Panc1 (cell line): ENCODE results near the gene COMMD9. TPM values are rescaled to one million over a fixed set of nuclear protein-coding genes. Genes with fewer than 3 reads are reported as not detected.

ENCODE experiments used
- ATAC-seq: fragments of 200-7000 bp; cut with Tn5 transposase; 2 replicates; pipeline ENCODE4 v1.9.1; 2020; ENCODE audit warnings: mild to moderate bottlenecking, moderate library complexity
- BruUV-seq: library from RNA; stranded (reverse); fragments of 400-500 nt; replicated peaks from 2 replicates; lab custom pipeline; 2021; lab: Mats Ljungman, UMichigan
- CTCF ChIA-PET: fragments of 300-600 bp; sonication (Branson Sonifier 250); formaldehyde crosslinking; loops from one replicate; lab custom pipeline; 2022; ENCODE audit warnings: antibody characterized with exemption; lab: Charles Lee
- POLR2A ChIA-PET: fragments of 300-600 bp; sonication (Branson Sonifier 250); formaldehyde crosslinking; loops from one replicate; lab custom pipeline; 2022; ENCODE audit warnings: antibody characterized with exemption; lab: Charles Lee
- DNase-seq: peaks from one replicate; pipeline ENCODE4 v3.0.0-alpha.2; 2010; ENCODE audit warnings: low read depth, low spot score
- H3K27ac ChIP-seq: 2 replicates; pipeline ENCODE4 v1.5.1; 2011; ENCODE audit warnings: mild to moderate bottlenecking, low read length, inconsistent platforms
- H3K27me3 ChIP-seq: fragments of 200-500 bp; sonication (Bioruptor generic); 2 replicates; pipeline ENCODE4 v1.6.0; 2014; ENCODE audit warnings: low read length, inconsistent platforms; ENCODE audit not compliant: control insufficient read depth, insufficient read depth
- H3K36me3 ChIP-seq: fragments of 200-500 bp; sonication (Bioruptor generic); 2 replicates; pipeline ENCODE4 v1.5.1; 2014; ENCODE audit warnings: inconsistent platforms, mild to moderate bottlenecking, low read length, moderate library complexity; ENCODE audit not compliant: control insufficient read depth, insufficient read depth
- H3K4me1 ChIP-seq: 2 replicates; pipeline ENCODE4 v1.5.1; 2011; ENCODE audit warnings: inconsistent platforms, mild to moderate bottlenecking, low read length, moderate library complexity; ENCODE audit not compliant: control insufficient read depth, insufficient read depth
- H3K4me3 ChIP-seq, 2 experiments: 2 replicates each; pipeline ENCODE4 v1.5.1; 2011 to 2012; ENCODE audit warnings: low read depth in 2 of 2, low read length in 2 of 2, mild to moderate bottlenecking in 2 of 2, inconsistent platforms in 1 of 2, moderate library complexity in 1 of 2
- H3K9me3 ChIP-seq: fragments of 200-500 bp; sonication (Bioruptor generic); 2 replicates; pipeline ENCODE4 v1.5.1; 2014; ENCODE audit warnings: low read depth, mild to moderate bottlenecking, inconsistent platforms, low read length, moderate library complexity; ENCODE audit not compliant: control insufficient read depth, insufficient read depth
- POLR2AphosphoS5 ChIP-seq: IDR thresholded peaks from 2 replicates; pipeline ENCODE4 v1.6.1; 2012; ENCODE audit warnings: mild to moderate bottlenecking, low read depth, low read length, moderate library complexity
- SIN3A ChIP-seq: IDR thresholded peaks from 2 replicates; pipeline ENCODE4 v1.6.1; 2012; ENCODE audit warnings: low read depth, mild to moderate bottlenecking, low read length, moderate library complexity, borderline replicate concordance; ENCODE audit not compliant: insufficient read depth
- TCF7L2 ChIP-seq: IDR thresholded peaks from 2 replicates; pipeline ENCODE4 v1.6.1; 2011; ENCODE audit warnings: mild to moderate bottlenecking, low read depth, low read length, inconsistent platforms
- in situ Hi-C: cut with HindIII; loops from 2 replicates; pipeline ENCODE4 v1.10.0; 2016; ENCODE audit warnings: low sequenced_read_pairs, low pct_unique_long_range_greater_than_20kb
- intact Hi-C: fragments of 100-400 bp; cut with micrococcal nuclease; formaldehyde crosslinking; loops from one replicate; pipeline ENCODE4 v1.10.0; 2022; ENCODE audit not compliant: unreplicated experiment
- total RNA-seq: library from RNA; stranded (reverse); gene quantifications from one replicate; pipeline ENCODE4 v1.2.1, GENCODE V29; 2021; ENCODE audit not compliant: unreplicated experiment
- TF ChIP-seq, protein P1 (sequence below): fragments of 450-650 bp; IDR thresholded peaks from 2 replicates; pipeline ENCODE4 v1.5.1; 2017; ENCODE audit warnings: mild to moderate bottlenecking
- TF ChIP-seq, protein P2 (sequence below), 2 experiments: IDR thresholded peaks; 2 replicates each; pipeline ENCODE4 v1.6.1; 2011 to 2012; ENCODE audit warnings: low read depth in 2 of 2, control low read depth in 1 of 2, low read length in 1 of 2, mild to moderate bottlenecking in 1 of 2, moderate library complexity in 1 of 2; ENCODE audit not compliant: insufficient read depth in 1 of 2

COMMD9 gene
- total RNA-seq, 1 experiment from 2014 or later = 41.8 TPM

DNA sequence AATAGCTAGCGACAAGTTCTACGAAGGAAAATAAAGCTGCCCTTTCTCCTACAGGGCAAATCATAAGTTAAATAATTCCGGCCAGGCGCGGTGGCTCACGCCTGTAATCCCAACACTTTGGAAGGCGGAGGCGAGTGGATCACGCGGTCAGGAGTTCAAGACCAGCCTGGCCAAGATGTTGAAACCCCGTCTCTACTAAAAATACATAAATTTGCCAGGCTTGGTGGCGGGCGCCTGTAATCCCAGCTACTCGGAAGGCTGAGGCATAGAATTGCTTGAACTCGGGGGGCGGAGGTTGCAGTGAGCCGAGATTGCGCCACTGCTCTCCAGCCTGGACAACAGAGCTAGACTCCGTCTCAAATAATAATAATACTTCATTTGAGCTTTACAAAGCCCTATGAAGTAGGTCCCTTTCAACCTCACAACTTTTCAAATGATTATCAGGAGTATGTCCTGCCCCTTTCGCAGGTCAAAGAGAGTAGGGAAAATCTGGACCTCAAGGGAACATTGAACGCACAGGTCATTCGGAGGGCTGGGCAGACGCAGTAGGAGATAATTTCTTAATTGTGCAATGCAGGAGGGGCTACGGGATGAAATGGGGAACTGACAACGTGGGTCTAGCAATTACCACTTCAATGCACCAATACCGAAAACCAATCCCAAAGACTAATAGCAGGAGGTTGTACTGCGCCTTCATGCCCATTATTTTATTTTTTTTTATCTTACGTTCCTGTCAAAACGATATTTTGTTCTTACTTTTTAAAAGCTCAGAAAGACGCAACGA is 590 bp downstream of the COMMD9 start:
- H3K27me3 ChIP-seq = no peaks in the 10 kb centered on the region
- intact Hi-C loops (no loop called here), in situ Hi-C loops (no loop called here)
- no peaks in the 10 kb centered on the region for H3K36me3 ChIP-seq
- ATAC-seq = peak; percentile 60
- peak overlapping the region; percentile 86 to 100 for H3K4me3 ChIP-seq
- peak overlapping the region; percentile 74 for H3K27ac ChIP-seq
- DNase-seq = no peak
- ChIA-PET CTCF (interaction anchor here (0.6 to 0.7 kb wide), 3 partner anchors 47 to 787 kb away, joined by 4 to 8 read pairs (median 6); partner anchors contain the start of gene IFTAP), POLR2A (interaction anchor here (0.7 kb wide), 1 partner anchor 424 kb away, joined by 4 read pairs; no protein-coding TSS in a partner anchor)
- TSS peak; percentile 80 for BruUV-seq
- no peaks in the 10 kb centered on the region for H3K9me3 ChIP-seq
- TF ChIP-seq, protein P1, sequence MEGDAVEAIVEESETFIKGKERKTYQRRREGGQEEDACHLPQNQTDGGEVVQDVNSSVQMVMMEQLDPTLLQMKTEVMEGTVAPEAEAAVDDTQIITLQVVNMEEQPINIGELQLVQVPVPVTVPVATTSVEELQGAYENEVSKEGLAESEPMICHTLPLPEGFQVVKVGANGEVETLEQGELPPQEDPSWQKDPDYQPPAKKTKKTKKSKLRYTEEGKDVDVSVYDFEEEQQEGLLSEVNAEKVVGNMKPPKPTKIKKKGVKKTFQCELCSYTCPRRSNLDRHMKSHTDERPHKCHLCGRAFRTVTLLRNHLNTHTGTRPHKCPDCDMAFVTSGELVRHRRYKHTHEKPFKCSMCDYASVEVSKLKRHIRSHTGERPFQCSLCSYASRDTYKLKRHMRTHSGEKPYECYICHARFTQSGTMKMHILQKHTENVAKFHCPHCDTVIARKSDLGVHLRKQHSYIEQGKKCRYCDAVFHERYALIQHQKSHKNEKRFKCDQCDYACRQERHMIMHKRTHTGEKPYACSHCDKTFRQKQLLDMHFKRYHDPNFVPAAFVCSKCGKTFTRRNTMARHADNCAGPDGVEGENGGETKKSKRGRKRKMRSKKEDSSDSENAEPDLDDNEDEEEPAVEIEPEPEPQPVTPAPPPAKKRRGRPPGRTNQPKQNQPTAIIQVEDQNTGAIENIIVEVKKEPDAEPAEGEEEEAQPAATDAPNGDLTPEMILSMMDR = no peak
- TF ChIP-seq, protein P2, sequence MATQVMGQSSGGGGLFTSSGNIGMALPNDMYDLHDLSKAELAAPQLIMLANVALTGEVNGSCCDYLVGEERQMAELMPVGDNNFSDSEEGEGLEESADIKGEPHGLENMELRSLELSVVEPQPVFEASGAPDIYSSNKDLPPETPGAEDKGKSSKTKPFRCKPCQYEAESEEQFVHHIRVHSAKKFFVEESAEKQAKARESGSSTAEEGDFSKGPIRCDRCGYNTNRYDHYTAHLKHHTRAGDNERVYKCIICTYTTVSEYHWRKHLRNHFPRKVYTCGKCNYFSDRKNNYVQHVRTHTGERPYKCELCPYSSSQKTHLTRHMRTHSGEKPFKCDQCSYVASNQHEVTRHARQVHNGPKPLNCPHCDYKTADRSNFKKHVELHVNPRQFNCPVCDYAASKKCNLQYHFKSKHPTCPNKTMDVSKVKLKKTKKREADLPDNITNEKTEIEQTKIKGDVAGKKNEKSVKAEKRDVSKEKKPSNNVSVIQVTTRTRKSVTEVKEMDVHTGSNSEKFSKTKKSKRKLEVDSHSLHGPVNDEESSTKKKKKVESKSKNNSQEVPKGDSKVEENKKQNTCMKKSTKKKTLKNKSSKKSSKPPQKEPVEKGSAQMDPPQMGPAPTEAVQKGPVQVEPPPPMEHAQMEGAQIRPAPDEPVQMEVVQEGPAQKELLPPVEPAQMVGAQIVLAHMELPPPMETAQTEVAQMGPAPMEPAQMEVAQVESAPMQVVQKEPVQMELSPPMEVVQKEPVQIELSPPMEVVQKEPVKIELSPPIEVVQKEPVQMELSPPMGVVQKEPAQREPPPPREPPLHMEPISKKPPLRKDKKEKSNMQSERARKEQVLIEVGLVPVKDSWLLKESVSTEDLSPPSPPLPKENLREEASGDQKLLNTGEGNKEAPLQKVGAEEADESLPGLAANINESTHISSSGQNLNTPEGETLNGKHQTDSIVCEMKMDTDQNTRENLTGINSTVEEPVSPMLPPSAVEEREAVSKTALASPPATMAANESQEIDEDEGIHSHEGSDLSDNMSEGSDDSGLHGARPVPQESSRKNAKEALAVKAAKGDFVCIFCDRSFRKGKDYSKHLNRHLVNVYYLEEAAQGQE (IDR thresholded peaks at IDR 0.05; ENCODE audit: insufficient read depth in 1 of 2, low read depth in 2 of 2, low read length in 1 of 2) = no peak
- TF ChIP-seq POLR2AphosphoS5 (no peak), TCF7L2 (no peak), SIN3A (no peak)
- no peaks in the 10 kb centered on the region; the same call in 1 of the 2 replicates for H3K4me1 ChIP-seq

DNA sequence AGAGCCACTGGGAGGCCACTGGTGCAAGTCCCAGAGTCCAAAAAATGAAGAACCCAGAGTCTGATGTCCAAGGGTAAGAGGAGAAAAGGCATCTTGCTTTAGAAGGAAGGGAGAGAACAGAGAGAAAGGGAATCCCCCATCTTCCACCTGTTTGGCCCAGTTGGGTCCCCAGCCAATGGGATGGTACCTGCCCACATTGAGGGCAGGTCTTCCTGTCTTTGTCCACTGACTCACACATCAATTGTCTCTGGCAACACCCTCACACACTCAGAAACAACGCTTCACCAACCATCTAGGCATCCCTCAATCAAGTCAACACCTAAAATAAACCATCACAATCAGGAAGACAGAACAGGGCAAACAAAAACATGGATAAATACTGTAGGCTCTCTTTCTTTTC is 6.3 kb downstream of the COMMD9 start:
- DNase-seq = no peak
- H3K4me1 ChIP-seq = no peaks in the 10 kb centered on the region
- no peak for ATAC-seq
- H3K4me3 ChIP-seq = no peak overlapping the region
- POLR2A ChIA-PET = no interaction called here
- no peaks in the 10 kb centered on the region for H3K9me3 ChIP-seq
- in situ Hi-C loops = no loop called here
- H3K27ac ChIP-seq = no peak overlapping the region
- no peaks in the 10 kb centered on the region for H3K27me3 ChIP-seq
- no peak for TF ChIP-seq POLR2AphosphoS5
- TF ChIP-seq, protein P1 = no peak
- intact Hi-C loops = no loop called here
- CTCF ChIA-PET = no interaction called here
- BruUV-seq = no TSS peak
- no peaks in the 10 kb centered on the region for H3K36me3 ChIP-seq
